Glomerular endothelial cell (primary cell): ENCODE measurements around the gene KIAA1217. TPM values are rescaled to one million over a fixed set of nuclear protein-coding genes. Genes with fewer than 3 reads are reported as not detected.
"Not testable (repeated sequence)": the region's sequence is repeated elsewhere in the genome, so short reads cannot be mapped to it uniquely, and the experiment has no call there.

Source experiments
- DNase-seq: peaks from one replicate; pipeline ENCODE4 v3.0.0-alpha.2; 2011; ENCODE audit warnings: low read depth, low spot score; ENCODE audit errors: extremely low read depth
- total RNA-seq: library from RNA; depleted of rRNA; stranded (reverse); fragments of >200 nt; gene quantifications from 2 replicates; pipeline ENCODE4 v1.2.3, GENCODE V29; 2015

The KIAA1217 gene
- total RNA-seq, 1 donor from 2014 or later = 63.1 TPM

GRCh38 chr10:24337723-24338122 is 128.8 kb downstream of the KIAA1217 start:
- not testable (repeated sequence) for DNase-seq

- no peak for DNase-seq
Observed at GRCh38 chr10:24339387-24339786, 130.4 kb downstream of the KIAA1217 start.

DNA sequence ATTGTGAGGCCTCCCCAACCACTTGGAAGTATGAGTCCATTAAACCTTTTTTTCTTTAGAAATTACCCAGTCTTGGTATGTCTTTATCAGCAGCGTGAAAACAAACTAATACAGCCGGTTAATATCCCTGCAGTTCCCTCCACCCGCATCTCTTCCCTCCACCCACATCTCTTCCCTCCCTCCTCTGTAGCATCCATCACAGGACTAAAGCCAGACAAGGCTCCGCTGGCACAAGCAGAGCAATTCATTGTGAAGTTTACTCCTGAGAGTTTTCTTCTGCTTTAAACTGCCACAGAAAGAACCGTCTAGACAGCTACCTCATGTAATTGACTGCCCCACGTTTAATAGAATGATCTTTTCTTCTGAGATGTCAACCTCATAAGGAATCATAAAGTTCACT is 131.5 kb downstream of the KIAA1217 start:
- DNase-seq = no peak

GRCh38 chr10:24340883-24341282 is 131.9 kb downstream of the KIAA1217 start:
- no peak for DNase-seq

GRCh38 chr10:24341371-24341770 is 132.4 kb downstream of the KIAA1217 start:
- no peak for DNase-seq

GRCh38 chr10:24341897-24342296 is 133.0 kb downstream of the KIAA1217 start:
- no peak for DNase-seq

DNA sequence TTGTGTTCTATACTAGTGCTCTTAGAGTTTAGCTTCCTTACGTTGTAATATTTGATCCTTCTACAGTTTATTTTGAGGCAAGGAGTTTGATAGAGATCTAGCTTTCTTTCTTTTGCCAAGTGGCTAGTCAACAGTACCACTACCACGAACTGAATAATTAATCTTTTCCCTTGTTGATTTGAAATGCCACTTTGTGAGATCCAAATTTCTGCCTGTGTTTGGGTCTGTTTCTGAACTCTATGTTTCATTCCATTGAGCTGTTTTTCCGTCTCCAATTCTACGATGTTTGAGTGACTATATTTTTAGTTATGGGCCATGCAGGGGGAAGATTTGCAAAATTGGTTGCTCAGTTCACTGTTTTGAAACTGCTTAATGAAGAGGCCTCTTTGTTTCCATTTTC is 134.7 kb downstream of the KIAA1217 start:
- DNase-seq = no peak

DNA sequence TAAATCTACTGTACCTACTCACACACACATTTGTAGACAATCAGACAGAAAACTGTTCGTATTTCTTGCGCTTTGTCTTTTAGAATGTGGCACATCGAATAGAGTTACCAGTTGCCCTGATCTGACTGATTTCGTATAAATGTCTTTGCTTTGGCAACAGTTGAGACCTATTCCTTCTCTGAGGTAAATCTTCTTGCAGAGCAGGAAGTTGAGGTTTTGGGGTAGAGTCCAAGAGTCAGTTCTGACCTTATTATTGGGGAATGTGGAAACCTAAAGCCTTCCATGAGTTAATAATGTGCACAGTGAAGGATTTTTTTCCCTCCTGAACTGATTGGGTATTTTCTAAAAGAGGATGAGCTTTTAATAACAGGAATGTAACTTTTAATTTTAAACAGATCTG is 135.3 kb downstream of the KIAA1217 start:
- peak; percentile 42 for DNase-seq

DNA sequence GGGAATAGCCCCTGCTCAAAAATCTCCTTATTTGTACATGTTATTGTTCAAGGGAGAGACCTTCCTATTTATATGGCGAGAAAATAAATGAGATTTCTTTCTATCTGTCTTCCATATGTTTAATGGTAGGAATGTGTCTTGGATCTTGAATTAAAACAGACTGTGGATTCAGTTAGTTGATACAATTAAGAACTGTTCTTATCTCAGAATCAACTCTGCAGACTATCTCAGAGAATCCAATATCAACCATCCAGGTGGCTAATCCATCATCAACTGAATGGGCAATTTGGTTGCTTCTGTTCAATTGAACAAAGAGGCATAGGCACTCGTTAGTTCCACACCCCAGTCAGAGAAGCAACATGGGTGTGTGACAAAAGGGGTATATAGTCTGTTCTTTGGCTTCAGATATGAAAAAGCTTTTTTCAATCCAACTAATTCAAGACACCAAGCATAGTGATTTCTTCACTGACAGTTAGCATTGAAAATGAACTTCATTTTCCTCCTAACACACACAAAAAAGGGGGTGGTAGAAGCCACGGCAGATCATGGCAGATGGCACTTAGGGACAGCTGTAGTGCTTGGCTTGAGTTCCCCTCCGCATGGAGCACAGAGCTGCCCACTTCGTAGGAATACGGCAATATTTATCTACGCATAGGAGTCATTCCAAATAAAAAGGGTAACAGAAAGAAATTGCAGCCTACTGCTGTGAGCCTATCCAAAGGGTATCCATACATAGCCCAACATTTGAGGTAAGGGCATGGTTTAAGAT is 135.9 kb downstream of the KIAA1217 start:
- no peak for DNase-seq

DNA sequence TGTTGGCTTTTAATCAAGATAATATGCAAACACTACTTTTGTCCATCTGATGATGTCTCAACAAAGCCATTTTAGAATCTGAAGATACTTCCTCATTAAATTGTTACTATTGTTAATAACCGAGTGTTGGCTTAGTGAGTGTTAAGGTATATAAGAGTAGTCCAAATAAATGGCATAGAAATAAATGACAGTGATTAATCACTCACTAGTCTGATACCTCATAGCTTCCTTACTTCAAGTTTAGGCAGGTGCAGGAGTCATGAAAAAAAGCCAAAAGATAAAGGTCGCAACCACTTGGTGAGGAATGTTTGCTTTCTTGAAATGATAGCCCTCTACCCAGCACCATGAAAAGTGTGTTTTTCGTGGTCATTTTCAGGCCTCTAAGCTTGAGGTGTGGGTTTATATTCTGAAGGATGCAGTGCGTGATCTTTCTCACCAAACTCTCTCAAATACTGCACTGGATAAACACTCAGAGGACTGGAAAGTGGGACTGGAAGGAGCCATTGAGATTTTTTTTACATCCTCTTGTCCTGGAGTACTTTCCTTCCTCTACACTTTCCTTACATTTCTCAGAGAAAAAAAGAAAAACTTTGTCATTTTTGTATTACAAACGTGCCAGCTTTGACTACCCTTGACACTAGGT is 138.1 kb downstream of the KIAA1217 start:
- DNase-seq = no peak

DNA sequence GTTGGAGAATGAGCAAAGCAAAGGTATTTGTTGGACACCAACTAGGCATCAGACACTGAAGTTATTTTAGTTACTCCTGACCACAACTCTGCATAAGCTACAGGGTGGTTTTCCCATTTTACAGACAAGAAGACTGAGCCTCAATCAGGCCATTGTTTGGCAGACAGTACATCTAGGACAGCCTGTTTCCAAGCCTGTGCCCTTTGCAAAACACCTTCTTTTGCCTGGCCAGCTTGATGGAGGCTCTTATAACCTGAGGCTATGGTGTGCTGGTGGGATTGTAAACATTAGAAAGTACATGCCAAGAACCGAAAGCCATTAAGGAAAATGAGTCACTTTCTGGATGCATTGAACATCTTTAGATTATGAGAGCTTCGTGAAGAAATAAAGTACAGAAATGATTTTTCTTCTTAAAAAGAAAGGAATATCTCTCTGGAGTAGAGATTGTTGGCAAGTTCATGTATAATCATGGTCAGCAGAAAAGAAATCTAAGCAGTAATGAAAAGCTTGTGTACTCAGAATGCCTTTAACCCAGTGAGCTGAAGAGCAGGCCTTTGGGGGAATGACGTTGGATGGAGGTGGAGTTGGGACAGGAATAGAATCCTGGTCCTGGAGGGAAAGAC is 140.6 kb downstream of the KIAA1217 start:
- no peak for DNase-seq

- no peak for DNase-seq
Observed at GRCh38 chr10:24350070-24350921, 141.4 kb downstream of the KIAA1217 start.

DNA sequence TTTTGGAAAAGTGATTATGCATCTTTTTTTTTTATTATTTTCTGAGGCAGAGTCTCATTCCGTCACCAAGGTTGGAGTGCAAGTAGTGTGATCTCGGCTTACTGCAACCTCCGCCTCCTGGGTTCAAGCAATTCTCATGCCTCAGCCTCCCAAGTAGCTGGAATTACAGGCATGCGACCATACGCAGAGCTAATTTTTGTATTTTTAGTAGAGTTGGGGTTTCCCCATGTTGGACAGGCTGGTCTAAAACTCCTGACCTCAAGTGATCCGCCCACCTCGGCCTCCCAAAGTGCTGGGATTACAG is 141.9 kb downstream of the KIAA1217 start:
- DNase-seq = not testable (repeated sequence)

- DNase-seq = no peak
Observed at GRCh38 chr10:24351961-24352360, 143.0 kb downstream of the KIAA1217 start.

GRCh38 chr10:24352399-24352798 is 143.5 kb downstream of the KIAA1217 start:
- DNase-seq = no peak

- DNase-seq = no peak
Observed at GRCh38 chr10:24353319-24353718, 144.4 kb downstream of the KIAA1217 start.

DNA sequence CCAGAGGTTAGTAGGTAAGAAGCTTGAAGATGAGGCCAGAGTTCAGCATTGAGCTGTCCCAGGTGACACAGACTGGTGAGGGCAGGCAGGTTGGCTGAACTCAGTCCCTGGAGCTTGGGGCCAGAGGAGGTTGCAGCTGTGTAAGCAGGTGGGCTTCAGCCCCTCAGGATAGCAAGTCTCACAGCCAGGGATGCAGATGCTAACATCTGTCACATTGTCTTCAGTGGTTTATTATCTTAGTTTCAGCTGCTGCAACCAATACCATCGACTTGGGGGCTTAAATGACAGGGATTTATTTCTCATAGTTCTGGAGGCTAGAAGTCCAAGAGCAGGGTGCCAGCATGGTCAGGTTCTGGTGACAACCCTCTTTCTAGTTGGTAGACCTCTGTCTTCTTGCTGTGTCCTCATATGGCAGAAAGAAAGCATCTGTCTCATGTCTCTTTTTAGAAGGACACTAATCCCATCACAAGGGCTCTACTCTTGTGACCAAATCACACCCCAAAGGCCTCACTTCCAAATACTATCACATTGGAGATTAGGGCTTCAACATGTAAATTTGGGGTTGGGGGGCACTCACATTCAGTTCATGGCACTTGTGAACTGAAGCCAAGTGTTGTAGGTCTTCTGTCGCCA is 146.2 kb downstream of the KIAA1217 start:
- no peak for DNase-seq

GRCh38 chr10:24357344-24358004 is 148.5 kb downstream of the KIAA1217 start:
- no peak for DNase-seq

GRCh38 chr10:24358022-24358421 is 149.1 kb downstream of the KIAA1217 start:
- no peak for DNase-seq
